Upper lobe of left lung (tissue), 6 donors: ENCODE results near the gene LBR. TPM values are rescaled to one million over a fixed set of nuclear protein-coding genes. Genes with fewer than 3 reads are reported as not detected.
A peak's percentile ranks its signal among the peaks of the same experiment; 100 is the strongest.

Experiments used
- ATAC-seq, 2 donors: fragments of 200-7000 bp; cut with Tn5 transposase; one replicate each; pipeline ENCODE4 v1.9.1; 2022; ENCODE audit warnings: mild to moderate bottlenecking in 2 of 2, moderate library complexity in 2 of 2; ENCODE audit not compliant: low FRiP score in 2 of 2
- DNase-seq, 2 donors: peaks; one replicate each; pipeline ENCODE4 v3.0.0-alpha.2; 2019 to 2020
- H3K27ac ChIP-seq, 4 donors: fragments of 200-600 bp; sonication (generic); one replicate each; pipeline ENCODE4 v1.5.1; 2016 to 2019
- H3K27me3 ChIP-seq, 4 donors: fragments of 200-600 bp; sonication (generic); one replicate each; pipeline ENCODE4 v1.5.1; 2017 to 2019
- H3K36me3 ChIP-seq, 4 donors: fragments of 200-600 bp; sonication (generic); one replicate each; pipeline ENCODE4 v1.5.1; 2016 to 2019
- H3K4me1 ChIP-seq, 4 donors: fragments of 200-600 bp; sonication (generic); one replicate each; pipeline ENCODE4 v1.5.1; 2018 to 2019
- H3K4me3 ChIP-seq, 4 donors: fragments of 200-600 bp; sonication (generic); one replicate each; pipeline ENCODE4 v1.5.1; 2017 to 2019; ENCODE audit warnings: mild to moderate bottlenecking in 2 of 4, moderate library complexity in 1 of 4
- H3K9me3 ChIP-seq, 4 donors: fragments of 200-600 bp; sonication (generic); one replicate each; pipeline ENCODE4 v1.5.1; 2018 to 2019
- CTCF ChIP-seq, 6 experiments: fragments of 450-650 bp in 4 of 6; fragments of 200-600 bp in 2 of 6; sonication (generic) in 2 of 6; IDR thresholded peaks; one replicate each; pipeline ENCODE4 v1.5.1; 2016 to 2019; ENCODE audit warnings: antibody characterized with exemption in 6 of 6
- EP300 ChIP-seq, 4 donors: sonication (generic); formaldehyde crosslinking; IDR thresholded peaks; one replicate each; pipeline ENCODE4 v1.5.1; 2017; ENCODE audit warnings: antibody characterized with exemption in 4 of 4, control low read depth in 2 of 4
- POLR2A ChIP-seq, 4 donors: fragments of 450-650 bp; IDR thresholded peaks; one replicate each; pipeline ENCODE4 v1.5.1; 2016 to 2017; ENCODE audit warnings: antibody characterized with exemption in 4 of 4, mild to moderate bottlenecking in 2 of 4
- POLR2AphosphoS5 ChIP-seq, 2 donors: sonication (generic); formaldehyde crosslinking; IDR thresholded peaks; one replicate each; pipeline ENCODE4 v1.5.1; 2017; ENCODE audit warnings: antibody characterized with exemption in 2 of 2
- WGBS, 2 donors: methylation state at CpG; one replicate each; pipeline ENCODE4 v1.1.5; 2017 to 2018; 5-methylcytosine and 5-hydroxymethylcytosine counted together
- total RNA-seq, 6 donors: library from RNA; depleted of rRNA in 4 of 6; stranded (reverse); fragments of >200 nt in 4 of 6; gene quantifications; one replicate each; pipeline versions ENCODE4 v1.1.0 to v1.2.1, GENCODE V29; 2016 to 2021
- donor health status: DM: no; HTN: no; CAD: no; lungs with moderate emphysema.
- donor health status: DM: no; HTN: yes; CAD: no; lungs with severe emphysema.

Gene LBR
- total RNA-seq, 6 donors from 2014 or later: 32.8 to 50.3 (median 40.1) TPM

GRCh38 chr1:225373155-225373554 lies 54.7 kb downstream of the LBR start:
- no peak for TF ChIP-seq POLR2A (IDR thresholded peaks at IDR 0.05)
- no peak for TF ChIP-seq EP300 (IDR thresholded peaks at IDR 0.05)
- TF ChIP-seq POLR2AphosphoS5 (IDR thresholded peaks at IDR 0.05): no peak
- no peak for TF ChIP-seq CTCF (IDR thresholded peaks at IDR 0.05)
- Histone ChIP-seq H3K36me3 (no peaks in the 10 kb centered on the region), H3K9me3 (no peaks in the 10 kb centered on the region), H3K27ac (no peak overlapping the region), H3K27me3 (no peaks in the 10 kb centered on the region), H3K4me1 (no peaks in the 10 kb centered on the region), H3K4me3 (no peak overlapping the region)
- 85 to 88% methylated on average over 21 of the region's 21 CpGs for WGBS, 2 donors
- ATAC-seq (no peak), DNase-seq (peak in 1 of 2 donors; percentile 43)

- ATAC-seq (no peak), DNase-seq (no peak)
- H3K9me3 ChIP-seq: no peaks in the 10 kb centered on the region
- WGBS, 2 donors: 86 to 94% methylated on average over 3 of the region's 3 CpGs
- no peaks in the 10 kb centered on the region for H3K36me3 ChIP-seq
- no peak for TF ChIP-seq EP300 (IDR thresholded peaks at IDR 0.05)
- no peak for TF ChIP-seq POLR2A (IDR thresholded peaks at IDR 0.05)
- TF ChIP-seq POLR2AphosphoS5 (IDR thresholded peaks at IDR 0.05): no peak
- TF ChIP-seq CTCF (IDR thresholded peaks at IDR 0.05): no peak
- no peaks in the 10 kb centered on the region for H3K27me3 ChIP-seq
- H3K4me3 ChIP-seq: no peak overlapping the region
- H3K27ac ChIP-seq: no peak overlapping the region
- H3K4me1 ChIP-seq: no peaks in the 10 kb centered on the region
These were observed 56.4 kb downstream of the LBR start for GRCh38 chr1:225371366-225372010.

- TF ChIP-seq CTCF (IDR thresholded peaks at IDR 0.05) (no peak), POLR2AphosphoS5 (IDR thresholded peaks at IDR 0.05) (no peak), POLR2A (IDR thresholded peaks at IDR 0.05) (no peak), EP300 (IDR thresholded peaks at IDR 0.05) (no peak)
- no peaks in the 10 kb centered on the region for H3K36me3 ChIP-seq
- no peak overlapping the region for H3K4me3 ChIP-seq
- no peak for ATAC-seq
- no peak for DNase-seq
- no peaks in the 10 kb centered on the region for H3K4me1 ChIP-seq
- no peaks in the 10 kb centered on the region for H3K9me3 ChIP-seq
- WGBS, 2 donors: 72 to 73% methylated on average over 3 of the region's 3 CpGs
- no peaks in the 10 kb centered on the region for H3K27me3 ChIP-seq
- H3K27ac ChIP-seq: no peak overlapping the region
These were observed 59.7 kb downstream of the LBR start for GRCh38 chr1:225368036-225368552.

GRCh38 chr1:225366552-225366951 lies 61.3 kb downstream of the LBR start:
- Histone ChIP-seq H3K4me1 (no peaks in the 10 kb centered on the region), H3K36me3 (no peaks in the 10 kb centered on the region), H3K27me3 (no peaks in the 10 kb centered on the region), H3K9me3 (no peaks in the 10 kb centered on the region), H3K4me3 (no peak overlapping the region), H3K27ac (no peak overlapping the region)
- no peak for TF ChIP-seq POLR2AphosphoS5 (IDR thresholded peaks at IDR 0.05)
- TF ChIP-seq EP300 (IDR thresholded peaks at IDR 0.05): no peak
- no peak for TF ChIP-seq CTCF (IDR thresholded peaks at IDR 0.05)
- TF ChIP-seq POLR2A (IDR thresholded peaks at IDR 0.05): no peak
- DNase-seq: no peak
- WGBS, 2 donors: 19 to 39% methylated on average over 1 of the region's 1 CpG
- ATAC-seq: no peak

- TF ChIP-seq POLR2A (IDR thresholded peaks at IDR 0.05) (no peak), EP300 (IDR thresholded peaks at IDR 0.05) (no peak)
These were observed 61.8 kb downstream of the LBR start for GRCh38 chr1:225366018-225366417.

More at GRCh38 chr1:225366018-225366417, 61.8 kb downstream of the LBR start:
- Histone ChIP-seq H3K27ac (no peak overlapping the region), H3K9me3 (no peaks in the 10 kb centered on the region), H3K36me3 (no peaks in the 10 kb centered on the region), H3K27me3 (no peaks in the 10 kb centered on the region), H3K4me1 (no peaks in the 10 kb centered on the region), H3K4me3 (no peak overlapping the region)
- DNase-seq (no peak), ATAC-seq (no peak)
